HG02798 (cell line): ENCODE measurements around the gene KDM4C.
"Not testable (repeated sequence)": the region's sequence is repeated elsewhere in the genome, so short reads cannot be mapped to it uniquely, and the experiment has no call there.

Experiments used
- ATAC-seq: cut with Tn5 transposase; IDR thresholded peaks from one replicate; pipeline ENCODE4 v1.9.1; 2021; ENCODE audit warnings: mild to moderate bottlenecking; ENCODE audit not compliant: unreplicated experiment, poor library complexity

KDM4C gene

GRCh38 chr9:6763244-6763643 lies 5.5 kb downstream of the KDM4C start:
- ATAC-seq: no peak

- no peak for ATAC-seq
Observed at GRCh38 chr9:6764011-6764410, 6.2 kb downstream of the KDM4C start.

- no peak for ATAC-seq
Observed at GRCh38 chr9:6764523-6764922, 6.8 kb downstream of the KDM4C start.

- ATAC-seq: no peak
Observed at GRCh38 chr9:6764950-6765349, 7.2 kb downstream of the KDM4C start.

GRCh38 chr9:6765396-6765795 lies 7.6 kb downstream of the KDM4C start:
- no peak for ATAC-seq

- no peak for ATAC-seq
Observed at GRCh38 chr9:6766606-6767005, 8.8 kb downstream of the KDM4C start.

GRCh38 chr9:6768587-6768986 lies 10.8 kb downstream of the KDM4C start:
- ATAC-seq: not testable (repeated sequence)

GRCh38 chr9:6771722-6772121 lies 13.9 kb downstream of the KDM4C start:
- ATAC-seq: no peak

- no peak for ATAC-seq
Observed at GRCh38 chr9:6777213-6777902, 19.6 kb downstream of the KDM4C start.

GRCh38 chr9:6779417-6780241 lies 21.9 kb downstream of the KDM4C start:
- no peak for ATAC-seq

GRCh38 chr9:6780690-6781089 lies 22.9 kb downstream of the KDM4C start:
- ATAC-seq: no peak

GRCh38 chr9:6781476-6781875 lies 23.7 kb downstream of the KDM4C start:
- no peak for ATAC-seq

- ATAC-seq: no peak
Observed at GRCh38 chr9:6782345-6782744, 24.6 kb downstream of the KDM4C start.

- ATAC-seq: no peak
Observed at GRCh38 chr9:6782981-6783380, 25.2 kb downstream of the KDM4C start.

GRCh38 chr9:6783753-6784152 lies 26.0 kb downstream of the KDM4C start:
- no peak for ATAC-seq

GRCh38 chr9:6785682-6786081 lies 27.9 kb downstream of the KDM4C start:
- no peak for ATAC-seq

GRCh38 chr9:6787793-6788161 lies 30.0 kb downstream of the KDM4C start:
- ATAC-seq: no peak

- no peak for ATAC-seq
Observed at GRCh38 chr9:6788162-6789016, 30.6 kb downstream of the KDM4C start.

GRCh38 chr9:6789017-6789338 lies 31.2 kb downstream of the KDM4C start:
- ATAC-seq: not testable (repeated sequence)

- no peak for ATAC-seq
Observed at GRCh38 chr9:6790866-6791265, 33.1 kb downstream of the KDM4C start.

- ATAC-seq: no peak
Observed at GRCh38 chr9:6793203-6793602, 35.4 kb downstream of the KDM4C start.
